NCI-H526 (cell line): ENCODE data around the gene GPATCH1.
A peak's percentile ranks its signal among the peaks of the same experiment; 100 is the strongest.
"Not testable (repeated sequence)": the region's sequence is repeated elsewhere in the genome, so short reads cannot be mapped to it uniquely, and the experiment has no call there.

Experiments used
- DNase-seq, 2 experiments: peaks; one replicate each; lab custom pipeline; 2025; lab: John Stamatoyannopoulos, UW

GPATCH1 gene

DNA sequence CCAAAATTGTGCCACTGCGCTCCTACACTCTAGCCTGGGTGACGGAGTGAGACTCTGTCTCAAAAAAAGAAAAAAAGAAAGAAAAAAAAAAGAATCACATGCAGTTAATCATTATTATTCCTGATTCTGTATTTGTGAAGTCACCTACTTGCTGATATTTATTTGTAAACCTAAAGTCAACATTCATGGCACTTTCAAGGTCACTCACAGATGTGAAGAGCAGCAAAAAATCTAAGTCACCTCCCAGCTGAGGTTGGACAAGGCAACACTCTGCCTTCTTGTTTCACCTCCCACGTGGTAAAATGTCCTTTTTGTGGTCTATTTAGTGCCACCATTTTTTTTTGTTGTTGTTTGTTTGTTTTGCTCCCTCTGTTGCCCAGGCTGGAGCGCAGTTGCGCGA, 77.4 kb downstream of the GPATCH1 start:
- no peak for DNase-seq

DNA sequence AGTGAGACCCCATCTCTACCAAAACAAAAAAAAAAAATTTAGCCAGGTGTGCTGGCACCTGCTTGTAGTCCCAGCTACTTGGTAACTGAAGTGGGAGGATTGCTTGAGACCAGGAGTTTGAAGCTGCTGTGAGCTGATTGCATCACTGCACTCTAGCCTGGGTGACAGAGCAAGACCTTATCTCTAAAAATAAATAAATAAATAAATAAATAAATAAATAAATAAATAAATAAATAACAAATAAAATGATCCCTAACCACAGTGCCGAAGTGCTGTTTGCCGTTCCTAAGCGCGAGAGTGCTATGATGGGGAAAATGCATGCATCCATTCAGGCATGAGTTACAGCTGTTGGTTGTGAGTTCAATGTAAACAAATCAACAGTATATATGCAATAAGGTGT, 78.2 kb downstream of the GPATCH1 start:
- no peak for DNase-seq

DNA sequence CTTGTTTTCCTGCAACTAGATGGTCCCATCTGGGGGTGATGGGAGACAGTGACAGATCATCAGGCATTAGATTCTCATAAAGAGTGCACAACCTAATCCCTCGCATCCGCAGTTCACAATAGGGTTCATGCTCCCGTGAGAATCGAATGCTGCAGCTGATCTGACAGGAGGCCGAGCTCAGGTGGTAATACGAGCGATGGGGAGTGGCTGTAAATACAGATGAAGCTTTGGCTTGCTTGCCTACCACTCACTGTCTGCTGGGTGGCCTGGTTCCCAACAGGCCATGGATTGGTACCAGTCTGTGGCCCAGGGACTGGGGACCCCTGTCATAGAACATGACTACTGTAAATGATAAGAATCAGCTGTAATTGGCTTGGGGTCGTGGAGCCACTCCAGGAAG, 78.9 kb downstream of the GPATCH1 start:
- DNase-seq: no peak

DNA sequence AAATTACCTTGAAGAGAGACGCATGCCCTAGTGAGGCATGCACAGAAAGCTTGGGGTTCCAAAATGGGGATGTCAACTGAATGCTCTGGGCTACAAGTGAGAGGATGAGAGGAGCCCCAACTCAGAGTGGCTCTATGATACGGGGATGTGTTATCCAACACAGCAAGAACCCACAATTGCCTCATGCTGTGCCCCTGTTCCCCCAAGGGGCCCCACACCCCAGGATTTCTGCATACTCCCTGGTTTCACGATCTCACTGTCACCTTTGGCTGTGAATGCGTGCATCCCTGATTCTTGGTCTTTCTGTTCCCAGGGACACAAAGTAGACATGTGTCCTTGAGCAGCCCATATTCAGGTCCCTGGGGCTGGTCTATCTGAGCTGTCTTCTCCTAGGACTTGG, 80.2 kb downstream of the GPATCH1 start:
- DNase-seq: no peak

DNA sequence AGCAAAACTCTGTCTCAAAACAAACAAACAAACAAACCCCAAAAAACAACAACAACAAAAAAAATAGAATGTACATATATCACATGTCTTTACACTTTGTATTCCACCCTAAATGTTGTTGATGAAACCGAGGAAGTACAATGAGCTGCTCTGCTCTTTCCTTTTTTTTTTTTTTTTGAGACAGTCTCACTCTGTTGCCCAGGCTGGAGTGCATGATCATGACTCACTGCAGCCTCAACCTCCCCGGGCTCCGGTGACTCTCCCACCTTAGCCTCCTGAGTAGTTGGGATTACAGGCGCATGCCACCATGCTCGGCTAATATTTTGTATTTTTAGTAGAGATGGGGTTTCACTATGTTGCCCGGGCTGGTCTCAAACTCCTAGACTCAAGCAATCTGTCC, 82.5 kb downstream of the GPATCH1 start:
- DNase-seq: no peak

DNA sequence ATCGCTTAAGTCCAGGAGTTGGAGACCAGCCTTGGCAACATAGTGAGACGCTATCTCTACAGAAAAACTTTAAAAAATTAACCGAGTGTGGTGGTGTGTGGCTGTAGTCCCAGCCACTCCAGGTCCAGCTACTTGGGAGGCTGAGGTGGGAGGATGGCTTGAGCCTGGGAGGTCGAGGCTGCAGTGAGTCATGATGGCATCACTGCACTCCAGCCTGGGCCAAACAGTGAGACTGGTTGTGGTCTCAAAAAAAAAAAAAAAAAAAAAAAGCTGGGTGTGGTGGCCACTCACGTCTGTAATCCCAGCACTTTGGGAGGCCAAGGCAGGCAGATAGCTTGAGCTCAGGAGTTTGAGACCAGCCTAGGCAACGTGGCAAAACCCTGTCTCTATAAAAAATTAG, 85.1 kb downstream of the GPATCH1 start:
- not testable (repeated sequence) for DNase-seq

DNA sequence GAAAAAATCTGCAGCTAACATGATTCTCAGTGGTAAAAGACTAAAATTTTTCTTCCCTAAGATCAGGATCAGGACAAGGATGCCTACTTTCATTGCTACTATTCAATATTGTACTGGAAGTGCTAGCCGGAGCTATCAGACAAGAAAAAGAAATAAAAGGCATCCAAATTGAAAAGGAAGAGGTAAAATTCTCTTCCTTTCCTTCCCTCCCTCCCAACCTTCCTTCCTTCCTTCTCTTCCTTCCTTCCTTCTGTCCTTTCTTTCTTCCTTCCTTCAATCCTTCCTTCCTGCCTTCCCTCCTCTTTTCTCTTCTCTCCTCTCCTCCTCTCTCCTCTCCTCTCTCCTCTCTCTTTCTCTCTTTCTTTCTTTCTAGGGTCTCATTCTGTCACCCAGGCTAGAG, 86.5 kb downstream of the GPATCH1 start:
- no peak for DNase-seq

DNA sequence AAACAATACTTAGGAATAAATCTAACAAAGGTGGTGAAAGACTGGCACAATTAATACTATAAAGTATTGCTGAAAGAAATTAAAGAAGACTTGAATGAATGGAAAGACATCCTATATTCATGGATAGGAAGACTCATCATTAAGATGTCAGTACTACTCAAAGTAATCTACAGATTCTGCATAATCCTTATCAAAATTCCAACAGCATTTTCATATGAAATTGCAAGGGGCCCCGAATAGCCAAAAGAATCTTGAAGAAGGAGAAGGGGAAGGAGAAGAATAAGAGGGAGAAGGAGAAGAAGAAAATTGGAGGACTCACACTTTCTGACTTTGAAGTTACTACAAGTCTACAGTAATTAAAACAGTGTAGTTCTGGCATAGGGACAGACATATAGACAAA, 87.5 kb downstream of the GPATCH1 start:
- DNase-seq: no peak

DNA sequence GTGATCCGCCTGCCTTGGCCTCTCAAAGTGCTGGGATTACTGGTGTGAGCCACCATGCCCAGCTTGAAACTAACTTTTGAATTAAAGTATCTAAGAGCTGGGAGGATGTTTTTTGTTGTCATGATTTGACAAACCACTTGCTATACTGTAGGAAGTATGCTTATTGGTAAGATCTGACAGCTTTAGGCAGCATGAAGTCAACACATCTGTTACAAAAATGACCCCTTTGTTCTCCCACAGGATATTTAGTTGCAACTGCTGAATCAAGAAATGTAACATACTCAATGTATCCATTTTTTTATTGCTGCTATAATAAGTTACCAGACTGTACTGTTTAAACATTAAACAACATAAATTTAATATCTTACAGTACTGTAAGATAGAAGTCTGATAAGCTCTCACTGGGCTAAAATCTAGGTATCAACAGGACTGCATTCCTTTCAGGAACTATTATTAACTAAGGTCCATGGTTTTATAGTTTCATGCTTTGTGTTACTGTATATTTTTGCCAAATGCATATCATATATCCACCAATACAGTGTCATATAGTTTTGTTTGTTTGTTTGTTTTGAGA, 90.3 kb downstream of the GPATCH1 start:
- DNase-seq: no peak

DNA sequence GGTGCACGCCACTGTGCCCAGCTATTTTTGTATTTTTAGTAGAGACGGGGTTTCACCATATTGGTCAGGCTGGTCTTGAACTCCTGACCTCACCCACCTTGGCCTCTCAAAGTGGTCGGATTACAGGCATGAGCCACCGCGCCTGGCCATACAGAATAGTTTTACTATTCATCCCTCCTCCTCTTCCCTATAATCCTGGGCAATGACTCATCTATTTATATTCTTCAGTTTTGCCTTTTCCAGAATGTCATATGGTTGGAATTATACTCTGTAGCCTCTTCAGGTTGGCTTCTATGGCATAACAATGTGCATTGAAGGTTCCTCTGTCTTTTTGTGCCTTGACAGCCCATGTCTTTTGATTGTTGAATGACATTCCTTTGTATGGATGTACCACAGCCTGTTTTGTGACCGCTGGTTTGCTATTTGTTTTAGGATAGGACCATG, 91.0 kb downstream of the GPATCH1 start:
- no peak for DNase-seq

DNA sequence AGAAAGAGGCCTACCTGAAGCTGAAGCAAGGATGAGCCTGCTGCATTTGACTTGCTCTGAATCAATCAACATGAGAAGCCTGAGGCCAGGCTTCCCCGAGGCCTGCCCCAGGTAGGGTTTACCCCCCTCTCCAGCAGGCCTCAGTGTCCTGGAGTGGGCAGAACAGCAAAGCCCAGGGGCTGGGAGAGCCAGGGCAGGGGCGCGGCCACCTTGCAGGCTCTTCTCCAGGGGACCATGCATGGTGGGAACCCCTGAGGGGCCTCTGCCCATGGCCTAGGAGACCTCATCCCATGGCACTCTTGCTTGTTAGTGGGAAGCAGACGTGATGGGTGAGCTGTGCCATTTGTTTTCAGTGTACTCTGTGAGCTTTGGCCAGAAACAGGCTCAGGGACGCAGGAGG, 93.2 kb downstream of the GPATCH1 start:
- DNase-seq: no peak

DNA sequence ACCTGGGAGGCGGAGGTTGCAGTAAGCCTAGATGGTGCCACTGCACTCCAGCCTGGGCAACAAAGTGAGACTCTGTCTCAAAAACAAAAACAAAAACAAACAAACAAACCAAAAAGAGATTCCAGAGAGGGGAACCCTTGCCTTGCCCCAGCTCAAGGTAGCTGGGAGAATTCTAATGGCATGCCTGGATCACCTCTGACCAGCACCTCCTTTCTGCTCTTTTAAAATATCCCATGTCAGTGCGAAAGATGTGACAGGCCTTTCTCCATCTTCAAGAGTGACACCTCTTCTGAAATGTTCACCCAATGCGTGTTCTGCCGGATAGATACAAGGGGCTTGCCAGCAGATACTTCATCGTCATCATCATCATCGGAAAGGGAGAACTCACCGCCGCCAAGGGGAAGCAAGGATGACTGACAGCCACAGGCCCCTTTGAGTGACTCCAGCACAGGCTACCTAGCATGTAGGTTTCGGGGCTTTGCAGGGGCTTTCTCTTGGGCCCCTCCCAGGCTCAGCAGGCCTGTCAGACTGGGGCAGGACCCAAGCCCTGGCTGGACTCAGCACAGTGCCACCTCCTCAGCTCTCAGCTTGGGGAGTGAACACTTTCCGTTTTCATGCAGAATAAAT, 94.3 kb downstream of the GPATCH1 start:
- DNase-seq: no peak

DNA sequence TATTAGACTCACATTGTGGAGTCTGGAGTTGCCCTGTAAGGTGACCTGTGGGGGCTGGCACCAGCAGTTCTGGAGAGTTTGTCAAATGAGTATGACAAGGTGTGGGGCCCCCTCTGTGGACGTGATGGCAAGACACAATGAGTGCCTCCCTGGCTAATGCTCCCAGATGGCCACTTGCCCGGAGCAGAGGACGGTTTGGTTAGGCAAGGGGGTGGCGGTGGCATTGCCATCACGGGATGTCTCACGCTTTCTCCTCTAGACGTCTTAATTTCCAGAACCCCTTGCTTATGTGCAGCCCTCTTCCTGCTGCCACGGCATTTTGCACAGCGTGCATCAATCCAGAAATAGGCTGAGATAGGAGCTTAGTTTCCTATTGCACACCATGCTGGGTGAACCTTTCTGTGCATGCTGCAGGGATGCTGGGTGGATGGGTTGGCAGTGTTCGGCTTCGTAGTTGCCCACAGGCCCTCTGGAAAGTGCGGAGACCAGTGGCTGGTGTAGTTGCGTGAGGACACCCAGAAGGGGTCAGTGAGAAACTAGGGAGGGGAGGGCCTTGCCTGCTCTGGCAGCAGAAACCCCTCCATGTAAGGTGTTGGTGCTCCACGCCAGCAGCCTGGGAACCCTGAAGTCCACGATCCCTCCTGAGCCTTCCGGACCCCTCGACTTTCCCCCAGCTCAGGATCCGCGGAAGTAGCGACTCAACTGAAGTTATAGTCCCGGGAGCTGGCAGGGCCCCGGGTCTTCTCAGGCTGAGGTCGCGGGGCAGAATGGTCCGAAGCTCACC, 95.1 kb downstream of the GPATCH1 start:
- no peak for DNase-seq

DNA sequence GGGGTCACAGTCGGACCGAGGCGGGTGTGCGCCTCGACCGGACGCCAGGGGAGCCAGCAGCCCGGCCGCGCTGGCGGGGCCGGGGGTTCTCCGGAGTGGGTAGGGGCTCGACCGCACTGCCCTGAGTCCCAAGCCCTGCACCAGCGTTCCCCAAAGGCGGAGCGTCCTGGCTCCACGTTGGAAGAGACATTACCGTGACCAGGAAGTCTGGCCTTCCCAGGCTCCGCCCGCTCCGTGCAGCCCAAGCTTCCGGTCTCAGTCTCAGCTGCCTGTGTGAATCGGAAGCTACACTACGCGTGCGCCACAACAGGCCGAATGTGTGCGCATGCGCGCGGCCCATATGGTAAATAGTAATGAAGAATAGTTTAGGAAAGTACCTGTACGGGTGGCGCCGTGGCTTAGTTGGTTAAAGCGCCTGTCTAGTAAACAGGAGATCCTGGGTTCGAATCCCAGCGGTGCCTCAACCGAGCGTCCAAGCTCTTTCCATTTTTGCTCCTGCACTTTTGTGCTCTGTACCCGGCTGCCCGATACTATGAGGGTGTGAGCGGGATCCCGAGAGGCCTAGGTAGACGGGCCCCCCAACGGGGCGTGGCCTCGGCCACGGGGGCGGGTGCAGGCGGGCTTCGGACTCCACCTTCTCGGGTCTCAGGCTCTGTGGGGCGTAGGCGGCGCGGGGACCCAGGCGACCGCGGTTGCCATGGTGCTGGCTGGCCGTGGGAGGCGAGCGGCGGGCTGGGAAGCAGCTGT, 95.9 kb downstream of the GPATCH1 start:
- peak; percentile 99 to 100 for DNase-seq

DNA sequence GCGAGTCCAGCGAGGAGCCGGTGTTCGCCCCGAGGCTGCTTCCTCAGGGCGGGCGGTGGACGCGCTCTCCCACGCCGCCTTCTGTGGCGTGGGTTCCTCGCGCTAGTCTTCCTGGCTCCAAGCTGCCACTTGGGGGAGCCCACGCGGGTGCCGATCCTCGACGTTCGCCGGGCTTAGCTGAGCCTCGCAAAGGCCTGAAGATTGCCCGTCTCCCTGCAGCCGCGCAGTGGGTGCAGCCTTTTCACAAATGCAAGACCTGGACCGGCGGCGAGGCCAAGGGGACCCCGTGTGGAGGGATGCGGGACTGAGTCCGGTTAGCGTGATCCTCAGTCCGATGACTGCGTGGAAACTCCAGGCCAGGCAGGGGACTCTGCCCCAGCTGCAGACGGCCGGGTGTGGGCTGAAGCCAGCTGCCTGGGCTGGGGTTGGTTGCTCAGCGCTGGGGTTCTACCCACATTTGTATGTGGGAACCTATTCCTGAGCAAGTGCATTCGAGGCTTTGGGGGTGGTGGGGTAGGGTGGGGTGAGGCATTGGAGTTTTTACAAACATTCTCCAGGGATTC, 96.5 kb downstream of the GPATCH1 start:
- peak; percentile 80 to 93 for DNase-seq
